Sigmoid colon (tissue), 7 donors: ENCODE results near the gene FAS. TPM values are rescaled to one million over a fixed set of nuclear protein-coding genes. Genes with fewer than 3 reads are reported as not detected.

Source experiments
- DNase-seq: peaks from one replicate; pipeline ENCODE4 v3.0.0-alpha.2; 2019
- H3K27ac ChIP-seq, 4 donors: fragments of 200-600 bp; sonication (generic); one replicate each; pipeline ENCODE4 v1.5.1; 2016 to 2019; ENCODE audit warnings: mild to moderate bottlenecking in 1 of 4
- H3K27me3 ChIP-seq, 3 donors: fragments of 200-600 bp; sonication (generic); one replicate each; pipeline ENCODE4 v1.5.1; 2019; ENCODE audit warnings: mild to moderate bottlenecking in 1 of 3
- H3K36me3 ChIP-seq, 4 donors: fragments of 200-600 bp; sonication (generic); one replicate each; pipeline ENCODE4 v1.5.1; 2016 to 2019
- H3K4me1 ChIP-seq, 4 donors: fragments of 200-600 bp; sonication (generic); one replicate each; pipeline ENCODE4 v1.5.1; 2017 to 2019
- H3K4me3 ChIP-seq, 4 donors: fragments of 200-600 bp; sonication (generic); one replicate each; pipeline ENCODE4 v1.5.1; 2017 to 2019; ENCODE audit warnings: mild to moderate bottlenecking in 2 of 4, moderate library complexity in 1 of 4
- H3K9me3 ChIP-seq, 4 donors: fragments of 200-600 bp in 3 of 4; sonication (generic) in 3 of 4; one replicate each; pipeline versions ENCODE4 v1.5.1 to v1.6.1; 2013 to 2019
- CTCF ChIP-seq, 4 experiments: fragments of 450-650 bp in 3 of 4; fragments of 200-600 bp in 1 of 4; IDR thresholded peaks; one replicate each; pipeline ENCODE4 v1.5.1; 2016 to 2019; ENCODE audit warnings: antibody characterized with exemption in 4 of 4, mild to moderate bottlenecking in 3 of 4, moderate library complexity in 2 of 4
- EP300 ChIP-seq, 4 donors: sonication (generic); formaldehyde crosslinking; IDR thresholded peaks; one replicate each; pipeline ENCODE4 v1.6.1; 2017; ENCODE audit warnings: antibody characterized with exemption in 4 of 4
- POLR2A ChIP-seq, 2 donors: fragments of 450-650 bp; IDR thresholded peaks; one replicate each; pipeline ENCODE4 v1.6.1; 2016; ENCODE audit warnings: antibody characterized with exemption in 2 of 2, mild to moderate bottlenecking in 2 of 2, moderate library complexity in 2 of 2
- POLR2AphosphoS5 ChIP-seq, 4 donors: sonication (generic); formaldehyde crosslinking; IDR thresholded peaks; one replicate each; pipeline ENCODE4 v1.6.1; 2017; ENCODE audit warnings: antibody characterized with exemption in 4 of 4
- WGBS, 2 donors: extraction: QIAGEN DNeasy Blood & Tissue Kit; methylation state at CpG; one replicate each; pipeline ENCODE4 v1.1.7; 2013; 5-methylcytosine and 5-hydroxymethylcytosine counted together
- intact Hi-C: fragments of 100-400 bp; cut with DNase I; formaldehyde crosslinking; loops from one replicate; pipeline ENCODE4 v1.15.1; 2023
- polyA plus RNA-seq, 3 donors: library from polyadenylated mRNA; stranded (reverse); fragments of 200-250 nt; gene quantifications; one replicate each; pipeline ENCODE4 v1.2.3, GENCODE V29; 2013
- total RNA-seq, 4 donors: library from RNA; depleted of rRNA; stranded (reverse); fragments of >200 nt; gene quantifications; one replicate each; pipeline ENCODE4 v1.1.0, GENCODE V29; 2016
- donor health status: healthy with polysubstance abuse.
- donor health status: Bipolar disorder and iron deficiency.
- donor health status: healthy.

Gene FAS
- total and polyA plus RNA-seq, 7 donors: 7.6 to 44.6 (median 18.8) TPM

GRCh38 chr10:89037096-89037495, 46.5 kb downstream of the FAS start:
- no peaks in the 10 kb centered on the region for H3K36me3 ChIP-seq
- peaks cover 0 to 9% (median 2%) of the 10 kb centered on the region in 4 donors for H3K4me1 ChIP-seq
- intact Hi-C loops: no loop called here
- 78 to 92% methylated on average over 3 of the region's 3 CpGs for WGBS, 2 donors
- no peaks in the 10 kb centered on the region for H3K27me3 ChIP-seq
- no peaks in the 10 kb centered on the region for H3K9me3 ChIP-seq
- H3K27ac ChIP-seq: no peak overlapping the region
- TF ChIP-seq POLR2AphosphoS5 (IDR thresholded peaks at IDR 0.05) (no peak), EP300 (IDR thresholded peaks at IDR 0.05) (no peak), POLR2A (IDR thresholded peaks at IDR 0.05) (no peak), CTCF (IDR thresholded peaks at IDR 0.05) (no peak)
- no peak for DNase-seq
- no peak overlapping the region for H3K4me3 ChIP-seq

GRCh38 chr10:89042562-89042961, 52.0 kb downstream of the FAS start:
- H3K9me3 ChIP-seq: no peaks in the 10 kb centered on the region
- H3K36me3 ChIP-seq: no peaks in the 10 kb centered on the region
- WGBS, 2 donors: 66 to 81% methylated on average over 2 of the region's 2 CpGs
- TF ChIP-seq POLR2AphosphoS5 (IDR thresholded peaks at IDR 0.05) (no peak), POLR2A (IDR thresholded peaks at IDR 0.05) (no peak), CTCF (IDR thresholded peaks at IDR 0.05) (no peak)
- no peak for DNase-seq
- no peaks in the 10 kb centered on the region for H3K27me3 ChIP-seq
- no peaks in the 10 kb centered on the region for H3K4me1 ChIP-seq
- no peak overlapping the region for H3K27ac ChIP-seq
- H3K4me3 ChIP-seq: no peak overlapping the region
- intact Hi-C loops: no loop called here

GRCh38 chr10:89043052-89043451, 52.5 kb downstream of the FAS start:
- Histone ChIP-seq H3K4me3 (no peak overlapping the region), H3K27ac (no peak overlapping the region), H3K36me3 (no peaks in the 10 kb centered on the region), H3K4me1 (no peaks in the 10 kb centered on the region), H3K27me3 (no peaks in the 10 kb centered on the region), H3K9me3 (no peaks in the 10 kb centered on the region)
- 77 to 81% methylated on average over 4 of the region's 4 CpGs for WGBS, 2 donors
- DNase-seq: no peak
- no peak for TF ChIP-seq EP300 (IDR thresholded peaks at IDR 0.05)
- no peak for TF ChIP-seq POLR2AphosphoS5 (IDR thresholded peaks at IDR 0.05)
- intact Hi-C loops: no loop called here

GRCh38 chr10:89047397-89047796, 56.8 kb downstream of the FAS start:
- Histone ChIP-seq H3K27me3 (no peaks in the 10 kb centered on the region), H3K9me3 (no peaks in the 10 kb centered on the region), H3K36me3 (no peaks in the 10 kb centered on the region), H3K4me3 (no peak overlapping the region), H3K27ac (no peak overlapping the region), H3K4me1 (no peaks in the 10 kb centered on the region)
- DNase-seq: no peak
- TF ChIP-seq POLR2A (IDR thresholded peaks at IDR 0.05) (no peak), POLR2AphosphoS5 (IDR thresholded peaks at IDR 0.05) (peak in 1 of 4 donors; percentile 15), EP300 (IDR thresholded peaks at IDR 0.05) (no peak)
- 90 to 94% methylated on average over 2 of the region's 2 CpGs for WGBS, 2 donors
- intact Hi-C loops: no loop called here

- no peak for TF ChIP-seq POLR2A (IDR thresholded peaks at IDR 0.05)
- no peak for TF ChIP-seq CTCF (IDR thresholded peaks at IDR 0.05)
- TF ChIP-seq EP300 (IDR thresholded peaks at IDR 0.05): no peak
- TF ChIP-seq POLR2AphosphoS5 (IDR thresholded peaks at IDR 0.05): no peak
- Histone ChIP-seq H3K4me3 (no peak overlapping the region), H3K9me3 (no peaks in the 10 kb centered on the region), H3K4me1 (no peaks in the 10 kb centered on the region), H3K27ac (no peak overlapping the region), H3K36me3 (no peaks in the 10 kb centered on the region), H3K27me3 (no peaks in the 10 kb centered on the region)
- intact Hi-C loops: no loop called here
- no peak for DNase-seq
These were observed 61.0 kb downstream of the FAS start for GRCh38 chr10:89051593-89051992.

- TF ChIP-seq EP300 (IDR thresholded peaks at IDR 0.05) (no peak), CTCF (IDR thresholded peaks at IDR 0.05) (no peak), POLR2AphosphoS5 (IDR thresholded peaks at IDR 0.05) (no peak), POLR2A (IDR thresholded peaks at IDR 0.05) (no peak)
- intact Hi-C loops: no loop called here
- Histone ChIP-seq H3K4me1 (no peaks in the 10 kb centered on the region), H3K9me3 (no peaks in the 10 kb centered on the region), H3K36me3 (no peaks in the 10 kb centered on the region), H3K27ac (no peak overlapping the region), H3K4me3 (no peak overlapping the region), H3K27me3 (no peaks in the 10 kb centered on the region)
- 76 to 87% methylated on average over 5 of the region's 5 CpGs for WGBS, 2 donors
- no peak for DNase-seq
These were observed 63.0 kb downstream of the FAS start for GRCh38 chr10:89053555-89053954.
